Stimulated activated CD4-positive, alpha-beta T cell treated with anti-CD3 and anti-CD28 coated beads, Interleukin-15, amount 100 ng/mL, for 24 hours (primary cell): Measurements from ENCODE around the gene BMPR2.

Source experiments
- DNase-seq: peaks from one replicate; pipeline ENCODE4 v3.0.0-alpha.2; 2020

Gene BMPR2

GRCh38 chr2:202609381-202610145, 233.4 kb downstream of the BMPR2 start:
- DNase-seq: no peak

GRCh38 chr2:202610380-202610779, 234.3 kb downstream of the BMPR2 start:
- no peak for DNase-seq

- DNase-seq: no peak
Measured at GRCh38 chr2:202612145-202612544, 236.0 kb downstream of the BMPR2 start.

- DNase-seq: no peak
Measured at GRCh38 chr2:202613479-202613878, 237.4 kb downstream of the BMPR2 start.
